ENCODE data around the gene FRS3.
"Not testable (repeated sequence)": the region's sequence is repeated elsewhere in the genome, so short reads cannot be mapped to it uniquely, and the experiment has no call there.

FRS3 gene

GRCh38 chr6:41779788-41780550, at the start of gene FRS3:
FRS3 (minus strand) TSS chr6:41779900; CDS start chr6:41776987, 2,913 bp downstream.
- Histone ChIP-seq H3K27me3 (ENCODE audit: insufficient read depth, low read length) (no peaks in the 10 kb centered on the region), H2AFZ (ENCODE audit: low read depth, low read length) (peak within 1 kb of the TSS; percentile 46), H3K4me3 (ENCODE audit: low read length) (peak within 1 kb of the TSS; percentile 58), H3K9me3 (ENCODE audit: low read length) (no peaks in the 10 kb centered on the region), H3K4me1 (ENCODE audit: insufficient read depth, low read length) (peaks cover 16% of the 10 kb centered on the region), H3K36me3 (ENCODE audit: insufficient read depth, low read length) (peaks cover 13% of the 10 kb centered on the region)

GRCh38 chr6:41826343-41827022, 46.8 kb upstream of the FRS3 start:
- Histone ChIP-seq H3K36me3 (ENCODE audit: insufficient read depth, low read length) (peaks cover 11% of the 10 kb centered on the region), H2AFZ (ENCODE audit: low read depth, low read length) (no peak overlapping the region), H3K9me3 (ENCODE audit: low read length) (no peaks in the 10 kb centered on the region), H3K4me1 (ENCODE audit: insufficient read depth, low read length) (no peaks in the 10 kb centered on the region), H3K4me3 (ENCODE audit: low read length) (no peak overlapping the region), H3K27me3 (ENCODE audit: insufficient read depth, low read length) (no peaks in the 10 kb centered on the region)

GRCh38 chr6:41824571-41825569, 45.2 kb upstream of the FRS3 start:
- no peaks in the 10 kb centered on the region for H3K4me1 ChIP-seq (ENCODE audit: insufficient read depth, low read length)
- no peak overlapping the region for H3K4me3 ChIP-seq (ENCODE audit: low read length)
- no peaks in the 10 kb centered on the region for H3K9me3 ChIP-seq (ENCODE audit: low read length)
- no peak overlapping the region for H2AFZ ChIP-seq (ENCODE audit: low read depth, low read length)
- no peaks in the 10 kb centered on the region for H3K27me3 ChIP-seq (ENCODE audit: insufficient read depth, low read length)
- peaks cover 11% of the 10 kb centered on the region for H3K36me3 ChIP-seq (ENCODE audit: insufficient read depth, low read length)

- Histone ChIP-seq H3K4me1 (ENCODE audit: insufficient read depth, low read length) (no peaks in the 10 kb centered on the region), H2AFZ (ENCODE audit: low read depth, low read length) (no peak overlapping the region), H3K27me3 (ENCODE audit: insufficient read depth, low read length) (no peaks in the 10 kb centered on the region), H3K36me3 (ENCODE audit: insufficient read depth, low read length) (peaks cover 9% of the 10 kb centered on the region), H3K4me3 (ENCODE audit: low read length) (no peak overlapping the region), H3K9me3 (ENCODE audit: low read length) (no peaks in the 10 kb centered on the region)
Observed at GRCh38 chr6:41823178-41823577, 43.5 kb upstream of the FRS3 start.

- no peak overlapping the region for H2AFZ ChIP-seq (ENCODE audit: low read depth, low read length)
- H3K27me3 ChIP-seq (ENCODE audit: insufficient read depth, low read length) = no peaks in the 10 kb centered on the region
- no peaks in the 10 kb centered on the region for H3K9me3 ChIP-seq (ENCODE audit: low read length)
- no peaks in the 10 kb centered on the region for H3K4me1 ChIP-seq (ENCODE audit: insufficient read depth, low read length)
- H3K36me3 ChIP-seq (ENCODE audit: insufficient read depth, low read length) = peaks cover 9% of the 10 kb centered on the region
- H3K4me3 ChIP-seq (ENCODE audit: low read length) = no peak overlapping the region
Observed at GRCh38 chr6:41822021-41822420, 42.3 kb upstream of the FRS3 start.

- no peaks in the 10 kb centered on the region for H3K27me3 ChIP-seq (ENCODE audit: insufficient read depth, low read length)
- no peak overlapping the region for H3K4me3 ChIP-seq (ENCODE audit: low read length)
- no peaks in the 10 kb centered on the region for H3K9me3 ChIP-seq (ENCODE audit: low read length)
- H3K36me3 ChIP-seq (ENCODE audit: insufficient read depth, low read length) = peaks cover 9% of the 10 kb centered on the region
- no peaks in the 10 kb centered on the region for H3K4me1 ChIP-seq (ENCODE audit: insufficient read depth, low read length)
- no peak overlapping the region for H2AFZ ChIP-seq (ENCODE audit: low read depth, low read length)
Observed at GRCh38 chr6:41821266-41821665, 41.6 kb upstream of the FRS3 start.

GRCh38 chr6:41818271-41819054, 38.8 kb upstream of the FRS3 start:
- no peak overlapping the region for H3K4me3 ChIP-seq (ENCODE audit: low read length)
- no peaks in the 10 kb centered on the region for H3K9me3 ChIP-seq (ENCODE audit: low read length)
- peaks cover 6% of the 10 kb centered on the region for H3K36me3 ChIP-seq (ENCODE audit: insufficient read depth, low read length)
- H3K4me1 ChIP-seq (ENCODE audit: insufficient read depth, low read length) = no peaks in the 10 kb centered on the region
- H2AFZ ChIP-seq (ENCODE audit: low read depth, low read length) = no peak overlapping the region
- H3K27me3 ChIP-seq (ENCODE audit: insufficient read depth, low read length) = no peaks in the 10 kb centered on the region

- Histone ChIP-seq H3K36me3 (ENCODE audit: insufficient read depth, low read length) (peaks cover 3% of the 10 kb centered on the region), H2AFZ (ENCODE audit: low read depth, low read length) (no peak overlapping the region), H3K4me1 (ENCODE audit: insufficient read depth, low read length) (no peaks in the 10 kb centered on the region), H3K9me3 (ENCODE audit: low read length) (no peaks in the 10 kb centered on the region), H3K27me3 (ENCODE audit: insufficient read depth, low read length) (no peaks in the 10 kb centered on the region), H3K4me3 (ENCODE audit: low read length) (no peak overlapping the region)
Observed at GRCh38 chr6:41815587-41815986, 35.9 kb upstream of the FRS3 start.

- Histone ChIP-seq H2AFZ (ENCODE audit: low read depth, low read length) (no peak overlapping the region), H3K4me3 (ENCODE audit: low read length) (no peak overlapping the region), H3K4me1 (ENCODE audit: insufficient read depth, low read length) (no peaks in the 10 kb centered on the region), H3K27me3 (ENCODE audit: insufficient read depth, low read length) (no peaks in the 10 kb centered on the region), H3K36me3 (ENCODE audit: insufficient read depth, low read length) (peaks cover 3% of the 10 kb centered on the region), H3K9me3 (ENCODE audit: low read length) (no peaks in the 10 kb centered on the region)
Observed at GRCh38 chr6:41814629-41815028, 34.9 kb upstream of the FRS3 start.

- H3K27me3 ChIP-seq (ENCODE audit: insufficient read depth, low read length) = no peaks in the 10 kb centered on the region
- no peak overlapping the region for H3K4me3 ChIP-seq (ENCODE audit: low read length)
- H2AFZ ChIP-seq (ENCODE audit: low read depth, low read length) = no peak overlapping the region
- no peaks in the 10 kb centered on the region for H3K4me1 ChIP-seq (ENCODE audit: insufficient read depth, low read length)
- no peaks in the 10 kb centered on the region for H3K9me3 ChIP-seq (ENCODE audit: low read length)
- peaks cover 3% of the 10 kb centered on the region for H3K36me3 ChIP-seq (ENCODE audit: insufficient read depth, low read length)
Observed at GRCh38 chr6:41813956-41814355, 34.3 kb upstream of the FRS3 start.

GRCh38 chr6:41813469-41813868, 33.8 kb upstream of the FRS3 start:
- H3K4me1 ChIP-seq (ENCODE audit: insufficient read depth, low read length) = no peaks in the 10 kb centered on the region
- no peaks in the 10 kb centered on the region for H3K27me3 ChIP-seq (ENCODE audit: insufficient read depth, low read length)
- H3K36me3 ChIP-seq (ENCODE audit: insufficient read depth, low read length) = peaks cover 3% of the 10 kb centered on the region
- no peaks in the 10 kb centered on the region for H3K9me3 ChIP-seq (ENCODE audit: low read length)
- no peak overlapping the region for H3K4me3 ChIP-seq (ENCODE audit: low read length)
- no peak overlapping the region for H2AFZ ChIP-seq (ENCODE audit: low read depth, low read length)

GRCh38 chr6:41811946-41812345, 32.2 kb upstream of the FRS3 start:
- H2AFZ ChIP-seq (ENCODE audit: low read depth, low read length); H3K4me3 ChIP-seq (ENCODE audit: low read length); H3K4me1 ChIP-seq (ENCODE audit: insufficient read depth, low read length); H3K9me3 ChIP-seq (ENCODE audit: low read length); H3K36me3 ChIP-seq (ENCODE audit: insufficient read depth, low read length); H3K27me3 ChIP-seq (ENCODE audit: insufficient read depth, low read length): not testable (repeated sequence)

All from neuron (in vitro differentiated cells).